Thyroid gland (tissue), 4 donors: ENCODE data around the gene HSD17B11.

Experiments used
- CTCF ChIP-seq, 6 experiments: fragments of 200-600 bp in 3 of 6; fragments of 450-650 bp in 3 of 6; sonication (generic) in 3 of 6; IDR thresholded peaks; one replicate each; pipeline ENCODE4 v1.5.1; 2016 to 2019; ENCODE audit warnings: antibody characterized with exemption in 6 of 6, mild to moderate bottlenecking in 2 of 6, inconsistent platforms in 1 of 6, moderate library complexity in 1 of 6
- POLR2A ChIP-seq, 2 donors: fragments of 450-650 bp; IDR thresholded peaks; one replicate each; pipeline ENCODE4 v1.6.1; 2017; ENCODE audit warnings: antibody characterized with exemption in 2 of 2, mild to moderate bottlenecking in 2 of 2, moderate library complexity in 1 of 2

- TF ChIP-seq CTCF (IDR thresholded peaks at IDR 0.05) (peak in 4 of 6 experiments; percentile 42 to 68 (median 56)), POLR2A (IDR thresholded peaks at IDR 0.05) (no peak)
Measured at GRCh38 chr4:87353592-87353991, 37.4 kb downstream of the HSD17B11 start.
